ENCODE results near the gene NPIPB8.
"Not testable (repeated sequence)": the region's sequence is repeated elsewhere in the genome, so short reads cannot be mapped to it uniquely, and the experiment has no call there.

- not testable (repeated sequence) for TF ChIP-seq CTCF, EZH2, EZH2phosphoT487 (IDR thresholded peaks at IDR 0.05)
Observed at GRCh38 chr16:28607681-28608495, 30.0 kb upstream of the NPIPB8 start.

All from neural progenitor cell (in vitro differentiated cells).